GM21529 (cell line): ENCODE data around the gene ESYT3.

Experiments used
- ATAC-seq: cut with Tn5 transposase; IDR thresholded peaks from one replicate; pipeline ENCODE4 v1.9.1; 2021; ENCODE audit not compliant: unreplicated experiment

Gene ESYT3, protein sequence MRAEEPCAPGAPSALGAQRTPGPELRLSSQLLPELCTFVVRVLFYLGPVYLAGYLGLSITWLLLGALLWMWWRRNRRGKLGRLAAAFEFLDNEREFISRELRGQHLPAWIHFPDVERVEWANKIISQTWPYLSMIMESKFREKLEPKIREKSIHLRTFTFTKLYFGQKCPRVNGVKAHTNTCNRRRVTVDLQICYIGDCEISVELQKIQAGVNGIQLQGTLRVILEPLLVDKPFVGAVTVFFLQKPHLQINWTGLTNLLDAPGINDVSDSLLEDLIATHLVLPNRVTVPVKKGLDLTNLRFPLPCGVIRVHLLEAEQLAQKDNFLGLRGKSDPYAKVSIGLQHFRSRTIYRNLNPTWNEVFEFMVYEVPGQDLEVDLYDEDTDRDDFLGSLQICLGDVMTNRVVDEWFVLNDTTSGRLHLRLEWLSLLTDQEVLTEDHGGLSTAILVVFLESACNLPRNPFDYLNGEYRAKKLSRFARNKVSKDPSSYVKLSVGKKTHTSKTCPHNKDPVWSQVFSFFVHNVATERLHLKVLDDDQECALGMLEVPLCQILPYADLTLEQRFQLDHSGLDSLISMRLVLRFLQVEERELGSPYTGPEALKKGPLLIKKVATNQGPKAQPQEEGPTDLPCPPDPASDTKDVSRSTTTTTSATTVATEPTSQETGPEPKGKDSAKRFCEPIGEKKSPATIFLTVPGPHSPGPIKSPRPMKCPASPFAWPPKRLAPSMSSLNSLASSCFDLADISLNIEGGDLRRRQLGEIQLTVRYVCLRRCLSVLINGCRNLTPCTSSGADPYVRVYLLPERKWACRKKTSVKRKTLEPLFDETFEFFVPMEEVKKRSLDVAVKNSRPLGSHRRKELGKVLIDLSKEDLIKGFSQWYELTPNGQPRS

GRCh38 chr3:138434276-138434874, at the start of gene ESYT3:
TSS of gene ESYT3 (plus strand) at chr3:138434616. CDS start at chr3:138434799, 183 bp downstream.
- ATAC-seq, result no peak

GRCh38 chr3:138384976-138385375, 49.4 kb upstream of the ESYT3 start:
- ATAC-seq, result no peak

- ATAC-seq, result no peak
Measured at GRCh38 chr3:138389144-138389601, 45.2 kb upstream of the ESYT3 start.

GRCh38 chr3:138389841-138390581, 44.4 kb upstream of the ESYT3 start:
- ATAC-seq, result no peak

GRCh38 chr3:138390582-138390932, 43.9 kb upstream of the ESYT3 start:
- ATAC-seq, result no peak

DNA sequence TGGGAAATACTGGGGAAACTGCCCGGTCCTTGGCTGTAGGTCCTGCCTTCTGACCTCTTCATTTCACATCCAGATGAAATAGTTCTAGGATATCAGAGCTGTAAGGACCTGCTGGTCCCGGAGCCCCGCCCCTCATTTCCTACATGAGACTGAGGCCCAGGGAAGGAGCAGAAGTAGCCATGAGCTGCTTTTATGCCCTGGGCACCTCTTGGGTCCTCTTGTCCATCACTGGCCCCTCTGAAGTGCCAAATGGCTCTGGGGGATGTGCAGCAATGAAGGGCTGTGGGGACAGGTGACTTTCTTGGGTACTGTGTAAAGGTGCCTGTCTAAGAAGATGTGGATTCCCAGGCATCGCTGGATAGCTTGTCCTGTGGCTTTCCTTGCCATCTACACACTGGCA, 40.3 kb upstream of the ESYT3 start:
- no peak for ATAC-seq

DNA sequence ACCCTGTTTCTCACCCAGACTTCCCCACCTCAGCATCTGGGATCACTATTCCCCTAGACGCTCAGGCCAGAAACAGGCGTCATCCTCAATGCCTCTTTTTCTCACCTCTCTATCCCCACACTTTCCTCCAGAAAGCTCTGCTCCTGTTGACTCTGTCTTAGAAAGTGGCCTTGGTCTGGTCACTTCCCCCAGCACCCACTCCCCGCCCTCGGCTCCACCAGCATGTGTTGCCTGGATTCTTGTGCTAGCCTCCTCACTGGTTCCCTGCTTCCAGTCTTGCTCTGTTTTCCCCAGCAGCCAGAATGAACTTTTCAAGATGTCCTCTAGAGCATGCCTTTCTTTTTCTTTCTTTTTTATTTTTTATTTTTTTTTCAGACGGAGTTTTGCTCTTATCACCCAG, 39.7 kb upstream of the ESYT3 start:
- no peak for ATAC-seq

DNA sequence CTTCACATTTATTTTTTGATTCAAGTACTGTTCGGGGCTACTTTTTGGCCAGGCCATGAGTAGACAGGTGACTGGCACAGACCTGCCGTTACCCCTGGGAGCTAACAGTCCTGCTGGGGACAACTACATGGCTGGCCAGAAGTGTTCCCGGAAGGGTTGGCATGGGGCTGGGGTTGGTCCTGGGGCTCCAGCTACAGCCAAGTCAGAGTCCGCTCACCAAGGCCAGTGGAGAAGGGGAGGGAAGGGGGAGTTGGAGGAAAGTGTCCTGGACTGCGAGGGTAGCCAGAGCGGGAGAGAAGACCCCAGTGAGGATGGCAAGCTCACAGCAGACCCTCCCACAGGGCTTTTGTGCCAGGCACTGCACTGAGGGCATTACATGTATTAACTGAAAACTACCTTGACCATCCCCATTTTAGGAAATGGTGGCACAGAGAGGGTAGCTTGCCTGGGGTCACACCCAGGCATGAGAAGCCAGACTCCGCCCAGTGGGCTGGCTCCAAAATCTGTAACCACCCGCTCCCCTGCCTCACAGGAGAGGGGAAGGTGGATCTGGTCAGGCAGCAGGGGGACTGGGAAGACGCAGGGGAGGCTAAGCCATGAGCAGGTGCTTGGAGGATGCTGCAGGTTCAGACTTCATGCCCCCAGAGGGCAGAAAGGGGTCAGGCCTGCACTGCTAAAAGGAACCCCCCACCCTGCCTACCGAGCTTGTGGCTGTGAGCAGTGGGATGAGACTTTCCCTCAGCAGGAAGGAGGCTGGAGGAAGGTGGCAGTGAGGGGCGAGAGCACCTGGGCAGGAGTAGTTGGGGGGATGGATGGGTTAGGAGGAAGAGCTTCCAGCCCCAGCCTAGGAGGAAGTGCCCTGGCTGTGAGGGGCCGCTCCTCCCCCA, 38.3 kb upstream of the ESYT3 start:
- no peak for ATAC-seq

- ATAC-seq, result no peak
Measured at GRCh38 chr3:138396752-138397410, 37.5 kb upstream of the ESYT3 start.

DNA sequence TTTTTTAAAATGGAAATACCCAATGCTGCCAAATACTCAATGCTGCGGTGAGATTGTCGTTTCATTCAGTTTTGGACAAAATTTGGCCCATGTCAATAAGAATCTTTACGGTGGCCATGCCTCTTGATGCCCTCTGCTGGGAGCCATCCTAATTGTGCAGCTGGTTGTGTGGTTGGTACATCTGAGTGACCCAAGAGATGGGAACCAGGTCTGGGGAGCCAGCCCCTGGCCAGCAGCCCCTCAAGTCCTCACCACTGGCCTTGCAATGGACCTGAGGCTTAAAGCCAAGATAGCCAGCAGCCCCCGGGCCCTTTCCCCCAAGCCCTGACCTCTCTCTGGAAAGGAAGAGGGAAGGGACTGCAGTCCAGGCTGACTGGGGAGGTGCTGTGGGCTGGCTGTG, 36.4 kb upstream of the ESYT3 start:
- no peak for ATAC-seq

- no peak for ATAC-seq
Measured at GRCh38 chr3:138398791-138399575, 35.4 kb upstream of the ESYT3 start.

GRCh38 chr3:138399766-138400165, 34.6 kb upstream of the ESYT3 start:
- no peak for ATAC-seq

- ATAC-seq, result no peak
Measured at GRCh38 chr3:138400651-138401070, 33.8 kb upstream of the ESYT3 start.

DNA sequence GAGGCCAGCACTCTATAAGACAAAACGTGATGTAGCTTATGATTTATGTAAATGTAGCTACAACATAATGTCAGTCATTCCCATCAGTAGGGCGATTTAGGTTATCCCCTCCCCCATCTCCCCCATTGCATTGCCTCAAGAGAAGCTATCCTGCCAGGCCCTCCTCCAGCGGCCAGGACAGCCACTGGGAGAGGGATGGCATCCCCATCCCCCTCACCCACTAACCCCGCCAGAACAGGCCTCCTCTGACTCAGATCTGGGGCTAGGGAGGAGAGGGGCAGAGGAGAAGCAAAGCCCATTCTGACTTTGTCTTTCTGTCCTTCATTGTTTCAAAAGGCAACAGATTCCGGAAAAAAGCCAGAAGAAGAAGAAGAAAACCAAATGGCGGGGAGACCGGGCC, 32.6 kb upstream of the ESYT3 start:
- ATAC-seq, result no peak

GRCh38 chr3:138404121-138404520, 30.3 kb upstream of the ESYT3 start:
- ATAC-seq, result no peak

DNA sequence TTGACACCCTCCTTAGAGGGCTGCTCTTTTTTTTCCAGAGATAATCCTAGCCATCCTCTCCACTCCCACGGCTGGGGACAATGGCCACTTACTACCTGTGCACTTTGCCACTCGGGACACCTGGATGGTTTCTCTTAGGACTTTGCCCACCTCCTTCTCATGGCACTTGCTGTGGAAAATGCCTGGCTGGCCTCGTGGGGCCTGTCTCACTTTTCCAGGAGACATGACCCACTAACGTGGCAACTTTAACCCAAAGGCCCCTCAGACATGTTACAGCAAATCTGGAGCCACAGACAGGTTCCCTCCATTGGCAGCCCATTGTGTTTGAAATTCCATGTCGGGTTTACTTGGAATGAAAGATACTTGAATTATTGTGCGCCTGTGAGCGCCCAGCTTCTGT, 29.4 kb upstream of the ESYT3 start:
- no peak for ATAC-seq

GRCh38 chr3:138405486-138405885, 28.9 kb upstream of the ESYT3 start:
- no peak for ATAC-seq

DNA sequence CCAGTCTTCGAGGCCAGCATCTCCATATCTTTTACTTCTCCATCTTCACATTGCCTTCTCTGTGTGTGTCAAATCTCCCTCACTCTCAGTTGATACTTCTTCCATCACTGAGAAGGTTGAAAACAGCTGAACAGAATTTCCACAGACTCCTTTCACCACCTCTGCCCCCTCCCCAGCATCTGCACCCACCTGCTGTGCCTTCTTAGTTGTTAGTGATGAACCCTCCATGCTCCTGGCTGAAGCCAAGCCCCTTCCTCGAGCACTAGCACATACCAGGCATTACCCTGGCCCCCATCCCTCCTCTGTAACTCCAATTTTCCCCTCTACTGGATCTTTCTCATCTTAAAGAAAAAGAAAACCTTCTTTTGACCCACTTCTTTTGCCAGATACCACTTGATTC, 27.8 kb upstream of the ESYT3 start:
- no peak for ATAC-seq
